HG02943 (cell line): ENCODE data around the gene KCNJ12.
A peak's percentile ranks its signal among the peaks of the same experiment; 100 is the strongest.
"Not testable (repeated sequence)": the region's sequence is repeated elsewhere in the genome, so short reads cannot be mapped to it uniquely, and the experiment has no call there.

Experiments
- ATAC-seq: cut with Tn5 transposase; IDR thresholded peaks from one replicate; pipeline ENCODE4 v1.9.1; 2021; ENCODE audit warnings: mild to moderate bottlenecking, low read depth, moderate library complexity; ENCODE audit not compliant: unreplicated experiment

Gene KCNJ12

DNA sequence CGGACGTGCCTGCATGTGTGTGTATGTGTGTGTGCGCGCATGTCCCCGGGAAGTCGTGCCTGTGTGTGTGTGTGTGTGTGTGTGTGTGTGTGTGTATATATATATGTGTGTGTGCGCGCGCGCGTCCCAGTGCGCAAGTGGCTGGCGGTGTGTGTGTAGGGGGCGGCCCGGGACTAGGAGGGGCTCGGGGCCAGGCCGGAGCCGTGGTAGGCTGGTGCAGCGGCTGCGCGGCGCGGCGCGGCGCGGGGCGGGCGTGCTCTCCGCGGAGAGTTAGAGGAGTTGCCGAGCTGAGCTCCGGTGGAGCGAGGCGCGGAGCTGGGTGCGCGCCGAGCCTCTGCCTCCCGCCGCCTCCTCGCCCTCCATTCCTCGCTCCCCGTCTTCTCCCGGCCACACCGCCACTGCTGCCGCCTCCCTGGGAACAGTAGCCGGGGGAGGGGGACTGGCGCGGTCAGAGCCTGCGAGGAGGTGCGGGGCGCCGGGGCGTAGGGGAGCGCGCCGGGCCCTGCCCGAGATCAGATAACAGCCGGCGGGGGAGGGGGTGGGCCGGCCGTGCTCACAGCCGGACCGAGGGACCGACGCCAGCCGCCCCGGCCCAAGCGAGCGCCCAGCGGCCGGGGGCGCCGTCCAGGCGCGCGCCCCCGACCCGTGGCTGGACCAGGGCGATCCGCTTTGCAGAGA lies at the start of gene KCNJ12:
Gene KCNJ12, plus strand, starts transcription at position 277 of the 678 bp plus-strand sequence. CDS start 38,986 bp downstream, outside the sequence.
- no peak for ATAC-seq

DNA sequence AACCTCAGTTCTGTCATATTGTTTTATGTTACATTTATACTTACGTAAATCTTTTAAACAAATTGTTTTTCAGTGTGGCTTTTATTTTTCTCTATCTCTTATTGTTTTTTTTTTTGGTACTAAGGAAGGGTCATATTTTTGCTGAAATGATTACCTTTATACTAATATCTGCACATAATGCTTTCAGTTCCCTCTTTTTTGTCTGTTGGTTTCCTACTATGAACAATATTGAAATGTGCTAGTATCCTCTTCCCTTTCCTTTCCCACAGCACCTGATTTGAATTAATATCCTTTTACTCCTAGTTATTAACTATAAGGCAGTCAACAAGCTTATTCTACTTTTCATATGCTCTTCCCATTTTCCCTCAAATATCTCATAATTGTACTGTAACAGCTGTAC lies 48.2 kb upstream of the KCNJ12 start:
- ATAC-seq: not testable (repeated sequence)

GRCh38 chr17:21328778-21329177 lies 47.4 kb upstream of the KCNJ12 start:
- ATAC-seq: not testable (repeated sequence)

GRCh38 chr17:21330436-21331160 lies 45.6 kb upstream of the KCNJ12 start:
- ATAC-seq: no peak

DNA sequence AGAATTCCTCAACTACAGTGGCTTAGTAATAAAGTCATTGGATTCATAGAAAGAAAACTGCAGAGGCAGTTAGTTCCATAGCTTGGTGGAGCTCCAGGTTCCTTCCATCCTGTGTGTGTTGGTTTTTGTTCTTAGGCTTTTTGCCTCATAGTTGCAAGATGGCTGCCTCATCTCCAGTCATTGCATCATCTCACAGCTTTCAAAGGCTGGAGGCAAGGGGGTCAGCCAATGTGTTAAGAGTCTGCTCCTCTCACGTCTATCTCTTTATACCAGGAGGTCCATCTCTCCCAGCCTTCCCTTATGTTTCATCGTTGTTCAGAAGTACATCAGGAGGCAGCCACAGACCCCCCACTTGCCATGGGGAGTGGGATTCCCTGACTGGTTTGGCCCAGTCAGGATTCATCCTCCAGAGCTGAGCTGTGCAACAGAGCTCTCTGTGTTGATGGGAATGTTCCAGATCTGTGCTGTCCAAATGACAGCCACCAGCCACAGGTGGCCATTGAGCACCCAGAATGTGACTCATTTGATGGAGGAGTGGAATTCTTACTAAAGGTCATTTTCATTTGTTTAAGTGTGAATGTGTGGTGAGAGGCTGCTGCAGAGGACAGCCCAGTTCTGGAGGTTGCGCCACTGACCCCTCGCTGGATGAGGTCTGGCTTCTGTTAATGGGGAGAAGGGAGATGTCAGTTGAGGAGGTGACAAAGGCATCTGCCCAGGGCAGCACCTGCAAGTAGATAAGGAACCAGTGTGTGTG lies 39.4 kb upstream of the KCNJ12 start:
- not testable (repeated sequence) for ATAC-seq

DNA sequence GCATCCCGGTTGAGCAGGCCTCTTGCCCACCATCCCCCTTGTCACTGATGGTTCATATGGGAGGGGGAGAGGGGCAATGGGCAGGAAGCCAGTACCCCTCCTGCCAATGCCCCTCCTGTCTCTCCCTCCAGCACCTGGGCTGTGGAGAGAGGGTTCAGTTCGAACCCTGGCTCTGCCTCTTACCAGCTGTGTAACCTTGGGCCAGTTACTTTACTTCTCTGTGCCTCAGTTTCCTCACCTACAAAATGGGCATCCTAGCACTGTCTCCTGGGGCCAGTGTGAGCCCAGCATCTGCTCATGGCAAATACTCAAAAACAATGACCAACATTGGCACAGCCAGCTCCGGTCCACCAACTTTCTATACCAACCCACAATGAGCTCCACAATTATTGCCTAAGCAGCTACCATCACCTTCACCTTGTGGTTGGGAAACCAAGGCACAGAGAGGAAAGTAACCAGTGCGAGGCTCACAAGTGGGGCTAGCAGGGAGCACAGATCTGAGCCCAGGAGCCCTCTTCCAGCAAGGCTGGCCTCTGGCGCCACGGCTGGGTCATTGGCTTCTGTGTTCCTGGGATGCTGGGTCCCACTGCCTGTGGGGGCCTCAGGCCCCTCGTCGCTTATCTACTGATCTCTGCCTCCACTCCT lies 38.1 kb upstream of the KCNJ12 start:
- ATAC-seq: not testable (repeated sequence)

- no peak for ATAC-seq
Measured at GRCh38 chr17:21339011-21339410, 37.1 kb upstream of the KCNJ12 start.

GRCh38 chr17:21339571-21339970 lies 36.6 kb upstream of the KCNJ12 start:
- ATAC-seq: not testable (repeated sequence)

DNA sequence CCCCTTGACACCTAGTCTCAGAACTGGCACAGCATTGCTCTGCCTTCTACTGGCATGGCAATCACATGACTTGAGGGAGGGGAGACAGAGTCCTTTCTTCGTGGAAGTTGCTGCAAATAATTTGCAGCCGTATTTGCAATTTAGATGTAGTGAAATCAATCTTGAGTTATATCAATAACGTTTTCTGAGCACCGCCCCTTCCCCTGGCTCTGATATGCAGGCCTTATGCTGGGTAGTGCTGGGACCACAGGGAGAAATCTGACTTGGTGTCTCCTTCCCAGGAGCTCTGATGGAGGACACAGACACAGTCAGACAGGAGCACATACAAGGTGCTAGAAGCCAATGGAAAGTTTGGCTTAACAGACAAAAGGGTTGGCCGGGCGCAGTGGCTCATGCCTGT lies 35.8 kb upstream of the KCNJ12 start:
- not testable (repeated sequence) for ATAC-seq

GRCh38 chr17:21341279-21341678 lies 34.9 kb upstream of the KCNJ12 start:
- not testable (repeated sequence) for ATAC-seq

- ATAC-seq: not testable (repeated sequence)
Measured at GRCh38 chr17:21341925-21342540, 34.1 kb upstream of the KCNJ12 start.

DNA sequence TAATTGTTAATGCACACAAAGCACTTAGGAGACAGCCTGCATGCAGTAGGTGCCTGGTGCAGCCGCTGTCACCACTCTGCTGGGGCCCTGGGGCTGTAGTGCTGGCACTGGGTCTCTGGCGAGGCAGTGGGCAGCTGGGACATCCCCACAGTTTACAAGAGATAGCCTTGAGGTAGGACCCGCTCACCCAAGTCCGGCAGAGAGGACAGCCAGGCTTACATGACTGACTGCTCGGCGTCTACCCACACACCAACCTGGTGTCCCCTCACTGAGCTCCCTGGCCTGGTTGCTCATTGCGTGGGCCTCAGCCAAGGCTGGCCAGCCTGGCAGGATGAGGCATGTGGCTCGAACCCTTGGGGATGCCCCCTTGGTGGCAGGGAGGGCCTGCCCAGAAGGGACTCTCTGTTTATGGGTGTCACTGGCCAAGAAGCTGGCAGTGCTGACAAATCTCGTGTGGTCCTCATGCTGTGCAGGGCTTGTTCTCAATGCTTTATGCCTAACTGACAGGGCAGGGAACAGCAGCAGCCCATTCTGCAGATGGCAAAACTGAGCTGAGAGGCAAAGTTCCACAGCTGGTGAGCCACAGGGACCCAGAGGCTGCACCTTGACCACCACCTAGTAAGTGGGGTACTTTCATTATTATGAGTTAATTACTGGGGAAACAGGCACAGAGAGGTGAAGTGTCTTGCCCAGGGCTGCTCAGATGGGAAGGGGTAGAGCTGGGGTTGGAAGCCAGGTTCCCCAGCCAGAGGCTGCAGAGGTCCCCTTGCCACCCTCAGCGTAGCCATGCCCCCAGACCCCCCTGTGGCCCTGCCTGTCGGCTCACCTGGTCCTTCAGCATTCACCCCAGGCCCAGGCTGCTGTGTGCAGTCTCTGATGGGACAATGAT lies 32.9 kb upstream of the KCNJ12 start:
- not testable (repeated sequence) for ATAC-seq

DNA sequence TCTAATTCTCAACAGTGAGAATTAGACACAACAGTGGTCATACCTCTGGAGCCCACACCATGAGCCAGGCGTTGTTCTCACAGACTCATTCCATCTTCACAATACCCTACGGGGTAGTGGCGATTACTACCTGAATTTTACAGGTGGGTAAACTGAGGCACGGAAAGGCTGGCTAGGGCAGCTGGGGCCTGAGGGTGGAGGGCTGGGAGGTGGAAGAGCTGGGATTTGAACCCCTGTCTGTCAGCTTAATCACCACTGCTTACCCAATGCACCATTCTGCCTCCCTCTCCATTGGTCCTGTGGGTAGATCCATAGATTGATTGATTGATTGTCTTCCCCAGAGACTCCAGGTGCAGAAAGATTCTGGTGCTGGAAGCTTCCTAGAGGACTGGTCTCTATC lies 31.4 kb upstream of the KCNJ12 start:
- ATAC-seq: not testable (repeated sequence)

DNA sequence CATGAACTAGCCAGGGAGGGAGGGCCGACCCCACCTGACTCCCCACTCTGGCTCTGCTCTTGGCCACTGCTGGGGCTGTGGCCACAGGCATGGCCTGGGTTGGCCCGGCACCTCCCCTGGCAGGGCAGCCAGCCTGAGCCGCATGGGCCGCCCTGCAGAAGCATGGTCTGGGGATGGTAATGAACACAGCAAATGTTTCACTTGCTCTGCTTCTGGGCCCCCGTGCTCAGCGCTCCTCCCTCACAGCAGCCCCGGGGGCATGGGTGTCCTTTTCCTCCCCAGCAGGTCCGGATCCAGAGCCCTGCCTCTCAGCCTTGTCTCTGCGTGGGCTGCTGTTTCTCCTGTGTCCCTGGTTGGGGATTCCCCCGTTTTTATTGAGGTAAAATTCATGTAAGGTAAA lies 30.9 kb upstream of the KCNJ12 start:
- no peak for ATAC-seq

GRCh38 chr17:21346107-21346506 lies 30.1 kb upstream of the KCNJ12 start:
- ATAC-seq: not testable (repeated sequence)

DNA sequence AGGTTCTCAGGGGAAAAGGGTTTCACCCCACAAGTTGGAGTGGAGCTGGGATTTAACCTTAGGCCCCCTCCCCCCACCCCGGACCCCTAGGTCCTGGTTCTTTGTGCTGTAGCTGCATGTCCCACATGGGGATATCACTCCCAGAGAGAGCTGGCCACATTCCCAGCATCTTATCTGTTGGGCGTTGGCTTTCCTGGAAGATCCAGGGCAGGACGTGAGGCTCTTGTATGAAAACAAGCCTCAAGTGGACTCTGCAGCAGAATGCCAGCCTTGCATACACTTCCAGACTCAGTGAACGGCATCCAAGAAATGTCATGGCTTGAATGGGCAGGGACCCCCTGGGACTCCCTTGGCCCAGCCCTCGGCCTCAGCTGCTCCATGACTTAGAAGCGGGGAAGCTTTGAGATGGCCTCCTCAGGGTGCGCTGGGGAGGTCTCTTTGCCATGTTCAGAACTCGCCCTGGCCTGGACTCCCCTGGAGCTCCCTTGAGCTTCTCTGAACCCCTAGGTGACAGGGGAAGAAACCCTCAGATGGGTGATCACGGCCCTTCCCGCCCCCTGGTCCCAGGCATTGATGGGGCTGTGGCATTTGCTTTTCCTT lies 29.4 kb upstream of the KCNJ12 start:
- not testable (repeated sequence) for ATAC-seq

- ATAC-seq: not testable (repeated sequence)
Measured at GRCh38 chr17:21347660-21348059, 28.5 kb upstream of the KCNJ12 start.

DNA sequence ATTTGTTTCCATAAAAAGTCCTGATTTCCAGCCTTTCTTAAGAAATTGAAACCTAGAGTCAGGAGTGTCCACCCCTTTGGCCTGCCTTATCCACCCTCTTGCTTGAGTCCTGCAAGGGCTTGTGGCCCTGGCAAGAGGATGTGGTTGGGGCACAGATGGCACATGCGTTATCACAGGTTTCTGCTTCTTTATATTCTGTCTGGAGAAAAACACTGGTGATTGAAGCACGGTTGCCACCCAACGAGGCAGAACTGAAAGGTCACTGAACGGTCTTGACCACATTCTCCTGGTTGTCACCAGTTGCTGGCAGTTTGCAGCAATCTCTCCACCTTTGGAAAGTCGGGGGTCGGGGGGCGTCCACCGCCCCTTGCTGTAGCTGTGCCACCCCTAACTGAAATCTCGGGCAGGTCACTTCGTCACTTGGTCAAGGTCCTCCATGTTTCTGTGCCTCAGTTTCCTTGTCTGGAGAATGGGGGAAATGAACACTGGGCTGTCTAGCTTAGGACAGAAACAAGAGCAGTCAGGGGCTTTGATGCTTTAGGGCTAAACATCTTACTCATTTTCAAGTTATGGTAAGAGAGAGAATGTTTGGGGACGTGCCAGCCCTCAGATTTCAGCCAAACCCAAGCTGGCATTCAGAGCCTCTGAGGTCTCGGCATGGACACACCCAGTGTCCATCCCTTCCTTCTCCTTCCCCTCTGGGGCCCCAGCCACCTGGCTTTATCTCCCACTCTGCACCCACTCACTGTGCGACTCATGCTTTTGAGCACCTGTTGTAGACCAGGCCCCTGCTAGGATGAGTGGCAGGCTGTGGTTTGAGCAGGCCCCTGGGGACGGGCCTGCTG lies 27.9 kb upstream of the KCNJ12 start:
- peak; percentile 52 for ATAC-seq
